ENCODE results near the gene PTPRN2. TPM values are rescaled to one million over a fixed set of nuclear protein-coding genes. Genes with fewer than 3 reads are reported as not detected.

The PTPRN2 gene
- total and polyA plus RNA-seq, 2 of the 13 experiments (the other 11 are each of a cell fraction or from before 2014, with no cell fraction given): 2.5 to 24.2 TPM

DNA sequence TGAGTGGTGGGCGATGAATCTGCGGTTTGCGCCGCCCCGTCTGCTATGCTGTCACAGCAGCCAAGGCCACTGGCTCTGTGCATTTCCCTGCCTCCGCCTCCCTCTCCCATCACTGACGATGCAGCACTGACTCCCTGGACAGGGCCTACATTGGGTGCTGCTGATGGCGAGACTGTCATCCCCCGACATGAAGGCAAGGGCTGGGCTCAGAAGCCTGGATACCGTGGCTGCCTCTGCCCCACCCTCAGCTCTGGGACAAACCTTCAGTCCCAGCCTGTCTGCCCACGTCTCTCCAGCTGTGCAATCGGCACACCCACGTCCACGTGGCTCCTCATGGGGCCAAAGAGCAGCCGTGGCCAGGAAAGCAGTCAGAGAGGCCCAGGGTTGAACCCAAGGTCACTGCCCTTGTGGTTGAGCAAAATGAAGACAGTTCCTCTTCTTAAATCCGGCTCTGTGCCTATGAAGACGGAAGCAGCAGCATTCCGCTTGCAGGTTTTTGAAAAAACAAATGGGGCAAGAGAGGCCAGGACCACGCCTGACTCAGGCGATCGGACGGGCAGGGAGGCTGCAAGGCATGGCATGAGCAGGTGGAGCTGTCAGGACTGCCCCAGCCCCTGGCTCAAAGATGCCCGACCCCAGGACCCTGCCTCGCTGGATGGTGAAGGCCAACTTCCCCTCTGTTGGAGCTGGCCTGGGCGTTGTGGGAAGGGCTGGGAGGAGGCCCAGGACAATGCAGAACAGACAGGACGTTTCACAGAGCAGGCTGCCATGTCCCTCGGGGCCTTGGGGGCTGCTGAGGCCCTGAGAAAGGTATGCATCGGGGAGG is 733.3 kb downstream of the PTPRN2 start (continued):
- peak; percentile 70; the same call in 1 of the 2 replicates for TF ChIP-seq MTA1 (CRISPR knock-in tag; IDR thresholded peaks at IDR 0.05; ENCODE audit: borderline replicate concordance)
- no peak for TF ChIP-seq ONECUT2 (CRISPR knock-in tag; IDR thresholded peaks at IDR 0.05)
- TF ChIP-seq MED1 (CRISPR knock-in tag; IDR thresholded peaks at IDR 0.05): peak; percentile 58; the same call in 1 of the 2 replicates
- peak; percentile 36 to 72; a peak in 2 of 4 replicates for TF ChIP-seq NR2F1 (CRISPR knock-in tag; IDR thresholded peaks at IDR 0.05)
- peak; percentile 52; the same call in 1 of the 2 replicates for TF ChIP-seq KDM6A (CRISPR knock-in tag; IDR thresholded peaks at IDR 0.05; ENCODE audit: low read depth)
- 0 out of 2 replicates have a peak, but pooled peaks have one; percentile 15 for TF ChIP-seq ELF1 (CRISPR knock-in tag; IDR thresholded peaks at IDR 0.05)
- TF ChIP-seq MIER3 (CRISPR knock-in tag; IDR thresholded peaks at IDR 0.05; ENCODE audit: borderline replicate concordance): peak; percentile 59; the same call in 1 of the 2 replicates
- TF ChIP-seq BORCS8-MEF2B (CRISPR knock-in tag; IDR thresholded peaks at IDR 0.05): peak; percentile 54; the same call in 1 of the 2 replicates
- TF ChIP-seq SALL1 (CRISPR knock-in tag; IDR thresholded peaks at IDR 0.05): peak; percentile 88
- TF ChIP-seq ZBTB33 (CRISPR knock-in tag; IDR thresholded peaks at IDR 0.05): peak; percentile 43
- TF ChIP-seq ARID5B (CRISPR knock-in tag; IDR thresholded peaks at IDR 0.05): peak; percentile 67
- 0 out of 2 replicates have a peak, but pooled peaks have one; percentile 27 for TF ChIP-seq SSRP1 (CRISPR knock-in tag; IDR thresholded peaks at IDR 0.05)
- TF ChIP-seq, protein P1, sequence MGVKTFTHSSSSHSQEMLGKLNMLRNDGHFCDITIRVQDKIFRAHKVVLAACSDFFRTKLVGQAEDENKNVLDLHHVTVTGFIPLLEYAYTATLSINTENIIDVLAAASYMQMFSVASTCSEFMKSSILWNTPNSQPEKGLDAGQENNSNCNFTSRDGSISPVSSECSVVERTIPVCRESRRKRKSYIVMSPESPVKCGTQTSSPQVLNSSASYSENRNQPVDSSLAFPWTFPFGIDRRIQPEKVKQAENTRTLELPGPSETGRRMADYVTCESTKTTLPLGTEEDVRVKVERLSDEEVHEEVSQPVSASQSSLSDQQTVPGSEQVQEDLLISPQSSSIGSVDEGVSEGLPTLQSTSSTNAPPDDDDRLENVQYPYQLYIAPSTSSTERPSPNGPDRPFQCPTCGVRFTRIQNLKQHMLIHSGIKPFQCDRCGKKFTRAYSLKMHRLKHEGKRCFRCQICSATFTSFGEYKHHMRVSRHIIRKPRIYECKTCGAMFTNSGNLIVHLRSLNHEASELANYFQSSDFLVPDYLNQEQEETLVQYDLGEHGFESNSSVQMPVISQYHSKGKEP (CRISPR knock-in tag; IDR thresholded peaks at IDR 0.05): 0 out of 2 replicates have a peak, but pooled peaks have one; percentile 63
- peak; percentile 68; the same call in 1 of the 2 replicates for TF ChIP-seq NR2F6 (IDR thresholded peaks at IDR 0.05)
- TF ChIP-seq NR2F6 (CRISPR knock-in tag; IDR thresholded peaks at IDR 0.05): peak; percentile 68
- TF ChIP-seq MZF1 (CRISPR knock-in tag; IDR thresholded peaks at IDR 0.05; ENCODE audit: borderline replicate concordance): no peak
- peak; percentile 85 for TF ChIP-seq SAP130 (CRISPR knock-in tag; IDR thresholded peaks at IDR 0.05; ENCODE audit: low read depth)
- peak; percentile 73; the same call in 1 of the 2 replicates for TF ChIP-seq REPIN1 (CRISPR knock-in tag; IDR thresholded peaks at IDR 0.05; ENCODE audit: borderline replicate concordance, low read depth)
- TF ChIP-seq KLF16 (CRISPR knock-in tag; IDR thresholded peaks at IDR 0.05): 0 out of 4 replicates have a peak, but pooled peaks of 1 of the 2 experiments have one; percentile 40
- TF ChIP-seq ZNF30 (CRISPR knock-in tag; IDR thresholded peaks at IDR 0.05): no peak
- TF ChIP-seq DMAP1 (CRISPR knock-in tag; IDR thresholded peaks at IDR 0.05): peak; percentile 88
- TF ChIP-seq DBP (CRISPR knock-in tag; IDR thresholded peaks at IDR 0.05; ENCODE audit: not compliant biosample characterization): no peak
